OCI-LY7 (cell line): ENCODE results near the gene GNA15.

Source experiments
- EZH2phosphoT487 ChIP-seq: fragments of 200-600 bp; sonication (generic); IDR thresholded peaks from 2 replicates; pipeline ENCODE4 v1.6.1; 2018; ENCODE audit warnings: low read depth, borderline replicate concordance, mild to moderate bottlenecking, mixed run types, antibody characterized with exemption, low read length, moderate library complexity, mixed read lengths
- TF ChIP-seq, protein P1 (sequence below): fragments of 200-600 bp; sonication (generic); conservative IDR thresholded peaks from 2 replicates; pipeline ENCODE4 v1.5.1; 2014; ENCODE audit warnings: mild to moderate bottlenecking, antibody characterized with exemption, low read length, moderate library complexity, mixed read lengths

DNA sequence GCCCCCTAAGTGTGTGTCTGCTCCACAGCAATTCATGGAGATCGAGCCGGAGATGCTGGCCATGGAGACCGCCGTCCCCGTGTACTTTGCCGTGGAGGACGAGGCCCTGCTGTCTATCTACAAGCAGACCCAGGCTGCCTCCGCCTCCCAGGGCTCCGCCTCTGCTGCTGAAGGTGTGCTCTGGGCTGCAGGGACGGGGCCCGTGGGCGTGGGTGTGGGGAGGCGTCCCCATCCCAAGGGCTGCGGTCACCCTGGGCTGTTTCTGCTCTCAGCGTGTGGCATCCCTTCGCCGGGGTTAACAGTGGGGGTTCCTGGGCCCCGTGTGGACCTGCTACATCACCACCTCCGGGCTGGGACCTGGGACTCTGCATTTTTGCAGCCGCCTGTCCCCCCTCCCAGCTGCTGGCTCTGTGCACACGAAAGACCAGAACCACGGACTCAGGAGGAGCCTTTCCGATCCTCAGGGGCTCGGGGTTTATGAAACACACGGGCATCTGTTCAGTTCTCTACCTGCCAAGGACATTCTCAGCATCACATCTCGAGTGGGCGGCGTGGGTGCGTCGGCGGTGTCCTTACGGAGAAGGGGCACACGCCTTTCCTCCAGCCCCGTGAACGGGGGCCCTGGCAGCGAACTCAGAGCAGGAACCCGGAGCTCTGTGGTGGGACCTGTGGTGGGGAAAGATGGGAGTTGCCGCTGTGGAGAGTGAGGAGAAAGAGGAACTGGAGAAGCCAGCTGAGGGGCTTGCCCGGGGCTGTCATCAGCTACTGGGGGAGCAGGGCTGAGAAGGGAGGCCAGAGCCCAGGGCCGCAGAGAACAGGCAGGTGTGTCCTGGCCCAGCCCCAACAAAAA lies 57.6 kb downstream of the GNA15 start:
- TF ChIP-seq, protein P1, sequence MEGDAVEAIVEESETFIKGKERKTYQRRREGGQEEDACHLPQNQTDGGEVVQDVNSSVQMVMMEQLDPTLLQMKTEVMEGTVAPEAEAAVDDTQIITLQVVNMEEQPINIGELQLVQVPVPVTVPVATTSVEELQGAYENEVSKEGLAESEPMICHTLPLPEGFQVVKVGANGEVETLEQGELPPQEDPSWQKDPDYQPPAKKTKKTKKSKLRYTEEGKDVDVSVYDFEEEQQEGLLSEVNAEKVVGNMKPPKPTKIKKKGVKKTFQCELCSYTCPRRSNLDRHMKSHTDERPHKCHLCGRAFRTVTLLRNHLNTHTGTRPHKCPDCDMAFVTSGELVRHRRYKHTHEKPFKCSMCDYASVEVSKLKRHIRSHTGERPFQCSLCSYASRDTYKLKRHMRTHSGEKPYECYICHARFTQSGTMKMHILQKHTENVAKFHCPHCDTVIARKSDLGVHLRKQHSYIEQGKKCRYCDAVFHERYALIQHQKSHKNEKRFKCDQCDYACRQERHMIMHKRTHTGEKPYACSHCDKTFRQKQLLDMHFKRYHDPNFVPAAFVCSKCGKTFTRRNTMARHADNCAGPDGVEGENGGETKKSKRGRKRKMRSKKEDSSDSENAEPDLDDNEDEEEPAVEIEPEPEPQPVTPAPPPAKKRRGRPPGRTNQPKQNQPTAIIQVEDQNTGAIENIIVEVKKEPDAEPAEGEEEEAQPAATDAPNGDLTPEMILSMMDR = no peak
- no peak for TF ChIP-seq EZH2phosphoT487
